ENCODE measurements around the gene CCDC85C. TPM values are rescaled to one million over a fixed set of nuclear protein-coding genes. Genes with fewer than 3 reads are reported as not detected.
A peak's percentile ranks its signal among the peaks of the same experiment; 100 is the strongest.

Gene CCDC85C
- total RNA-seq, 1 donor: 0.81 TPM

DNA sequence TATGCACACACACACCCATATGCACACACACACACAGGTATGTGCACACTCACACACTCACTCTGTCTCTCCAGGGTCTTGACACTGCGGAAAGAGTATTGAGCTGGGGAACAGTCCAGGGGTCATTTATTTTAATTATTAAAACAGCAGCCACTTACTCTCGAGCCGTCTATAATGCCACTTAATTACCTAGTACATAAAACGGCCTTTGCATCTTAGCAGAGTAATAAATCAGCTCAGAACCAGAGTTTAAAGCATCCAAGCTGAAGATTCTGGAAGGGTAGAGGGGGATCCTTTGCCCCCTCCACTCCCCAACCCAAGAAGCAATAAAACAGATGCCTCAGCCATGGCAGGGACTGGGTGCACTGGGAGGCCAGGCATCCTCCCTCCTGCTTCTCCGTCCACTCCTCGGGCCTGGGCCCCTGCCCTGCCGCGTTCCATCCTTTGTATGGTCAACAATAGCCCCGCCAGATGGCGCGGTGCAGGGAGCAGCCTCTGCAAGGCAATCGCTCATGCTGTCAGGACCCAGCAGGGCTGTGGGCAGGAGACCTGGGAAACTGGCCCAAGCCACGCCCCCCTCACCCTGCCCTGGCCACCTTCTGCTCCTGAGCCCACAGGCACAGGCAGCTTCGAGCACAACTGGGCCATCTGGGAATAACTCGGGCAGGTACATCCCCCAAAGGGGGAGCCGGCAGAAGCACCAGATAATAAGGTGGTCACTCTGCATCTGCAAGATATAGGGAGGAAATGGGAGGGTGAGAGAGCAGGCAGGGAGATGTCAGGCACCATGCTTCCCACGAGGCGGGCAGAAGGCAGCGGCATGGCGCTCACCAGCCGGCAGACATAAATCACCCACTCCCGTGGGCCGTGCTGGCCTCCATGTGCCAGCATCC, 40.9 kb downstream of the CCDC85C start:
- peak in 1 of 3 donors; percentile 15 for DNase-seq (ENCODE audit: low read depth in 2 of 3, low spot score in 2 of 3)

DNA sequence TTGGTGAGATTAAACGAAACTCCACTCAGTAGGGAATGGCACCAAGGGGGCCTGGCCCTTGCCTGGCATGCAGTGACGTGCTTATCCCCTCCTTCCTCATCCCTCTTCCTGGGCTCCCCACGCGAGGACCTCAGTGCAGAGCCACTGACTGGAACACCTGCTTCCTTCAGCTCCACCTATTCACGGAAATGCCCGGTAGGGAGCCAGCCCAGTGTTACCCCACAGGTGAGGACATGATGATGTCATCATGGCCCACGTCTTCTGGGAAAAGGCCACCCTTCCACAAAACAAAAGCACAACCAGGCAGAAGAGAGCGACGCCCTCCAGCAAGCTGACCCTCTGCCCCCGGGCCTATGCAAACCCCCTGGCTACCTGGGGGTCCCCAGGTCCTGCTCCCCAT, 42.1 kb downstream of the CCDC85C start:
- DNase-seq (ENCODE audit: low read depth in 2 of 3, low spot score in 2 of 3): no peak

- no peak for DNase-seq (ENCODE audit: low read depth in 2 of 3, low spot score in 2 of 3)
Observed at GRCh38 chr14:99560922-99561683, 42.9 kb downstream of the CCDC85C start.

GRCh38 chr14:99560403-99560802, 43.6 kb downstream of the CCDC85C start:
- DNase-seq (ENCODE audit: low read depth in 2 of 3, low spot score in 2 of 3): no peak

DNA sequence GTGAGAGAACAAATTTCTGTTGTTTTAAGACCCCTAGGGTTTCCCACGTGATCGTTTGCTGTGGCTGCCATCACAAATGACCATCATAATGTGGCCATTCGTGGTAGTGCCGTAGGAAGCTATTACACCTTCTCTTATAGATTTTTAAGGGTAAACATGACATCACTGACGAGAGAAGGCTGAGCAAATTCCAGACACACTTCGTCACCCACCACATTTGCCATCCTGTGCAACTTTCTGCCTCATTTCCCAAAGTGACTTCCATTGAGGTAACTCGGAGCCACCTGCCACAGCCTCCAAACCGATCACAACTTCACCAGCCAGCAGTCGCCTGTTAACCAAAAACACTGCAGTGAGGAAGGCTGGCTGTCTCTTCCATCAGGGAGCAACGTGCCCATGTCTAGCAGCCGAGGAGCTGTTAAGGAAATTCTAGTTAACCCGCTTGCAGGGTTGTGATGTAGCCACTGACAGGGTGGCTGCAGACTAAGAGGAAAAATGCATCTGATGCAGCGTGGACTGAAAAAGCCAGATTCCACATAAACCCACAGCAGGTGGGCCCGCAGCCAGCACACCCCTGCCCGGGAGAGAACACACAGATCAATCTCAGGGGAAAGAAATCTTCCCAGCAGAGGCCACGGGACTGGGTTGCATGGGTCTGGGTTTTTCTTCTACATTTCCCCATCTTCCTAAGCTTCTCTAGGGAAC, 44.6 kb downstream of the CCDC85C start:
- DNase-seq (ENCODE audit: low read depth in 2 of 3, low spot score in 2 of 3): no peak

DNA sequence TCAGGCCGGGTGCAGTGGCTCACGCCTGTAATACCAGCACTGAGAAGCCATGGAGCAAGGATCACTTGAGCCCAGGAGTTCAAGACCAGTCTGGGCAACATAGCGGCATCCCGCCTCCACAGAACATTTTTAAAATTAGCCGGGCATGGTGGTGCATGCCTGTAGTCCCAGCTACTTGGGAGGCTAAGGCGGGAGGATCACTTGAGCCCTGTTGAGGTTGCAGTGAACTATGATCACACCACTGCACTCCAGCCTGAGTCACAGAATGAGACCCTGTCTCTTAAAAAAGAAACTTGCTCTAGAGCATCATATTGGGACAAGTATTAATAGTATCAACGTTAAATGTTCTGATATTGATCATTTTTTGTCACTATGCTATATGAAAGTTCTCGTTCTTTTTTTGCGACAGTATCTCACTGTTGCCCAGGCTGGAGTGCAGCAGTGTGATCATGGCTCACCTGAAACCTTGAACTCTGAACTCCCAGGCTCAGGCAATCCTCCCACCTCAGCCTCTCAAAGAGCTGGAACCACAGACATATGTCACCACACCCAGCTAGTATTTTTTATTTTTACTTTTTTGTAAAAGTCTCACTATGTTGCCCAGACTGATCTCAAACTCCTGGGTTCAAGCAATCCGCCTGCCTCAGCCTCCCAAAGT, 47.7 kb downstream of the CCDC85C start:
- DNase-seq (ENCODE audit: low read depth in 2 of 3, low spot score in 2 of 3): no peak

GRCh38 chr14:99554757-99555531, 49.1 kb downstream of the CCDC85C start:
- no peak for DNase-seq (ENCODE audit: low read depth in 2 of 3, low spot score in 2 of 3)

- DNase-seq (ENCODE audit: low read depth in 2 of 3, low spot score in 2 of 3): no peak
Observed at GRCh38 chr14:99554184-99554583, 49.8 kb downstream of the CCDC85C start.

- DNase-seq (ENCODE audit: low read depth in 2 of 3, low spot score in 2 of 3): no peak
Observed at GRCh38 chr14:99552572-99553216, 51.3 kb downstream of the CCDC85C start.

GRCh38 chr14:99552021-99552553, 51.9 kb downstream of the CCDC85C start:
- DNase-seq (ENCODE audit: low read depth in 2 of 3, low spot score in 2 of 3): no peak

- DNase-seq (ENCODE audit: low read depth in 2 of 3, low spot score in 2 of 3): no peak
Observed at GRCh38 chr14:99551034-99551922, 52.7 kb downstream of the CCDC85C start.

DNA sequence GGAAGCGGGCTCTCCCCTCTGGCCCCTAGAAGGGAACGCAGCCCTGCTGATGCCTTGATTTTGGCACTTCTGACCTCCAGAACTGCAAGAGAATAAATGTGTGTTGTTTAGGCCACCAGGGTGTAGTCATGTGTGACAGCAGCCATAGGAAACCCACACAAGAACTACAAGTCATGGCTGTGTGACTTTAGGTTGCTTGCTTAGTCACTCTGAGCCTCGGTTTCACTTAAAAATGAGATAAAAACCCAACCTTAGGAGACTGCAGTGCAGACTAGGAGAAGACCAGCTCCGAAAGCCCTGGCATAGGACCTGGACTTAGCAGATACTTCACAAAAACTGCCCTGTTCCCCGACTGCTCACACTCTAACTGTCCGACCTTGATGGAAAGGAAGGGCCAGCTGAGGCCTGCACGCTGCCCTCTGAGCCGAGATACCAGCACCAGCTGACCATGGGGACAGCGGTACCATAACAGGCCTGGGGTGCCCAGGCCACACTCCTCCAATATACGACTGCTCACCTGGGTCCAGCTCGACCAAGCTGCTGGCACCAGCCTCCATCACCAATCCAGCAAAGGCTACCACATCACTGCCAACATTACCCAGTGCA, 53.5 kb downstream of the CCDC85C start:
- no peak for DNase-seq (ENCODE audit: low read depth in 2 of 3, low spot score in 2 of 3)

GRCh38 chr14:99549684-99550083, 54.3 kb downstream of the CCDC85C start:
- DNase-seq (ENCODE audit: low read depth in 2 of 3, low spot score in 2 of 3): no peak

DNA sequence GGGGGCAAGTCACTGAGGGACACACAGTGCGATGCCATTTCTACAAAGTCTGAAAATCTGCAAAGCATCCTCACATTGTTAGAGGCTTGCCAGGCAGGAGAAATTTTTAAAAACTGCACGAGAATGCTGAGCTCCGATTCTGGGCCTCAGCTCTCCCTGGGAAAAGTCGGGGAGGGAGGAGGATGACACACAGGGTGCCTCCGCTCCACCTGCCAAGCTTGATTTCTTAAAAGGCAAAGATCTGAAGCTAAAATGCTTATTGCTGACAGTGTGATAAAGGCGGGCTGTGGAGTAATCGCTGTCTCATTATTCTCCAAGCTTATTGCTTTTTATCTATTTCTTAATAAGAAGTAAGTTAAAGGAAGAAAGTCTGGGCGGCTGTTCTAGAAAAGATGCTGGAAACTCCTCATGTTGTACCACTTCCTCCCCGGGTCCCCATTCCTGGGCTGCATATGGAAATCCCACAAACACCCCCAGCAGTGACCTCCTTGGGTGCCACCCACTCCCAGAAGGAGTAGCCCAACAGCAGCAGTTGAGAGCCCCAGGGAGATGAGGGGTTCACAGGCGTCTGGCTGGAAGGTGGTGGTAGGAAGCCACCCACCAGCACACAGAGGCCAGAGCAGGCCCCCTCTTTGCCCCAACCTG, 55.0 kb downstream of the CCDC85C start:
- DNase-seq (ENCODE audit: low read depth in 2 of 3, low spot score in 2 of 3): no peak

DNA sequence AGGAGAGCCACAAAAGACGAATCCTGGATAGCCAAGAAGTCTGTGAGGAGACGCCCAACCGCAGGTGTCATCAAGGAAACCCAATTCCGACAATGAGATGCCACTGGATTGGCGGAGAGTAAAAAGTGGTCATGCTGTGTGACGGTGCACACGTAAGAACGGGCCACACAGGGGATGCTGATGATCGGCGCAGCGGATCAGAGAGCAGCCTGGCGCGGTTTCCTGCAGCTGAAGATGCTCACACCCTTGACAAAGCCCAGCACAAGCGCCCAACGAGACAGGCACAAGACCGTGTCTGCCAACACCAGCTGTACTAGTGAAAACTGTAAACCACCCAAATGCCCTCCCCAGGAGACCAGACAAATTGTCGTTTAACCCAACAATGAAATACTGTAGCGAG, 55.8 kb downstream of the CCDC85C start:
- DNase-seq (ENCODE audit: low read depth in 2 of 3, low spot score in 2 of 3): no peak

GRCh38 chr14:99546234-99546879, 57.6 kb downstream of the CCDC85C start:
- no peak for DNase-seq (ENCODE audit: low read depth in 2 of 3, low spot score in 2 of 3)

DNA sequence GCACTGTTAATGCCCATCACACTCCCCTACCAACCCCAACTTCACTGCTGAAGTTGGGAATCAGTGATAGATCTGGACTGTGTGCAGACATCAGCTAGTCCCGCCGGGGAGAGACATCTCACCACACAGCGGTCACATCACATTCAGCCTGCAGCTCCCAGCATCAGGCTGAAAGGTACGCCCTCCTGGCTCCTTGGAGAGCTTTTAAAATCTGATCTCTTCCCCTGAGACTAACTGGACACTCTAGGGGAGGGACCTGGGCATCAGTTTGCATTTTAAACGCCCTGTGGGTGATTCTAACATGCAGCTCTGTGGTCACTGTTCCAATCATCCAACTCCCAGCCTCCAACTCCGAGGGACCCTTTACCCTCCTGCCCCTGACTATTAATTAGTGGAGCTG, 58.4 kb downstream of the CCDC85C start:
- DNase-seq (ENCODE audit: low read depth in 2 of 3, low spot score in 2 of 3): no peak

Measured in hematopoietic multipotent progenitor cell (in vitro differentiated cells).